ENCODE data around the gene SPOCK2. TPM values are rescaled to one million over a fixed set of nuclear protein-coding genes. Genes with fewer than 3 reads are reported as not detected.

SPOCK2 gene
- total RNA-seq, 1 experiment from 2014 or later, result 1.3 TPM

DNA sequence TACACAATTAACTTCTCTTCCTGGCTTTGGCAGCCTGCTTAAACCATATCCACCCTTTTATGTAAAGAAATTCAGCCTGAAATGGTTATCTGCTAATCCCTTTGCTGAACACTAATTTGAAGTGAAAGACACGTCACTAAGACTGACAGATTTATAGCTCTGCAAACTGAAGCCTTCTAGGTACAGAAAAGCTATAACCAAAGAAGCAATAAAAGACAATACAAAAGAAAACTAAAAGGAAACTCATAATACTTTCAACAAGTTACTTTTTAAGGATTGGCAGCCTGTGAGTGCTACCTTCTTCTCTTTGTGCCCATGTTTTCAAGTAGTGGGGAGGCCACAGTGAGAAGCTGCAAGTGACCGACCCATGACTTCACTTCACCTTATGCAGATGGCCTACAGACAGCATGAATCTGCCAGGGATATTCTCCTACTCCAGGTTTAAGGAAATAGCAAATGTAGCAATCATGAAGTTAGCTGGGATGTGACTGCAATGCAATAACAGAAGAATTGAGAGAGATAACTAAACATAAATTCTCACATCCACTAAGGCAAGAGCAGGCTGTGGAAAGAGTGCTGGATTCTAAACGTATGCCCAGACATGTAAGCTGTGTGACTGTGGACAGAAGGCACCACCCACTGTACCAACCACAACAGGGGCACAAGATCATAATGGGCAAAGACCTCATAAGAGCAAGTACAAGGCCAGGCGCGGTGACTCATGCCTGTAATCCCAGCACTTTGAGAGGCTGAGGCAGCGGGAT is 10.7 kb upstream of the SPOCK2 start:
- Histone ChIP-seq H3K4me3 (ENCODE audit: insufficient read depth, low read depth, low read length) (no peak overlapping the region), H3K27me3 (ENCODE audit: control insufficient read depth, insufficient read depth, low read length) (no peaks in the 10 kb centered on the region), H3K36me3 (replicated peaks; ENCODE audit: control insufficient read depth, insufficient read depth, low read length) (peaks cover 4% of the 10 kb centered on the region)
- DNase-seq, result no peak

DNA sequence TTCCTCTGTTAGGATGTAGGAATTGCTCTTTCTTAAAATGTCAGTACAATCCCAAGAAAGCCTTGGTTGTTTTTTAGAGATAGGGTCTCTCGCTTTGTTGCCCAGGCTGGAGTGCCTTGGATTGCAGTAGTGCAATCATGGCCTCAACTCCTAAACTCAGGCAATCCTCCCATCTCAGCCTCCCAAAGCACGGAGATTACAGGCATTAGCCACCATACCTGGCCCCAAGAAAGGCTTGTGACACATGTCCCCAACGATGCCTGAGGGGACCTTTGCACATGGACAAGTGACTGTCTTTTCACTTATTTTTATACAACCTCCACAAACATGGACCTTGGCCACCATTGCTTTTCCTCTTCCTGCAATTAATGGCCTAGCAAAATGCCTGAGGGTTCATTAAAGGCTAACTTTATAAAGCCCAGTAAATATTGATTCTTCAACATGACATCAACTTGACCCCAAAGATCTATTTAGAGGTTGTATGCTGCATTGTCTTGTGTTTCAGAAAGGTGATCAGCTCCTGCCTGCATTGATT is 10.0 kb upstream of the SPOCK2 start:
- no peak for DNase-seq
- Histone ChIP-seq H3K36me3 (replicated peaks; ENCODE audit: control insufficient read depth, insufficient read depth, low read length) (peaks cover 4% of the 10 kb centered on the region), H3K4me3 (ENCODE audit: insufficient read depth, low read depth, low read length) (no peak overlapping the region), H3K27me3 (ENCODE audit: control insufficient read depth, insufficient read depth, low read length) (no peaks in the 10 kb centered on the region)

DNA sequence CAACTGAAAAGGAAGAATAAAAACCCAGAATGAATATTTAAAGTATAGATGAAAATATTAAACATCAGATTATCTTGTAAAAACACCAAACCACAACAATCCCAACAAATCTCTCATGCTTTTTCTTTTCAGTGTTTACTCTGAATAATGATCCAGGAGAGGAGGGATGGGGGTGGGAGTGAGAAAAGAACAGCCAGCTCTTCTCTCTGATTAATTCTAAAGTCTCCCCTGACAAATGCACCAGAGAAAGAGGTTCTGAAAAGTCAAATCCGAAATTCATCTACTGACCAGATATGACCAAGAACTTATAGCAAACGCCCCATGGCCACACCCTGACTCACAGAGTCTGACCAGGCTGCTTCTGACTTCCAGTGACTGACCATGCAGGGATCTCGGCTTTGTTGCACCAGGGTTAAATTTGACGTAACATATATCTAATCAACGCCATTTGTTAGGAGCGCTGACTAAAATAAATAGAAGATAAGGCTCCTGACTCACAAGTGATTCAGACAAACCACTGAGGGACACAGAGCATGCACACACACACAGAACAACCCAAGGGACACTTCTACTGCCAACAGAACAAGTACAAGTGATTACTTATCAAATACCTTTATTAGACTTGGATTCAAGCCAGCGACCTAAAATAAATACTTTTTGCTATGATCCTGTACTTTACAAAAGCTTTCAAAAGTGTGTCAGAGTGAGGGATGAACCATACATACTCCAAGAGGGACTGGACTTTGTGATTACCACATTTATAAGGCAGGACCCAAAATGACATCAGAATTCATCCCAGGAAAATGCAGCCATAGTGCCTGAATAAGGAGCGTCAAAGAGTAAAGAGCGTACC is 9.3 kb upstream of the SPOCK2 start:
- Histone ChIP-seq H3K27me3 (ENCODE audit: control insufficient read depth, insufficient read depth, low read length) (no peaks in the 10 kb centered on the region), H3K4me3 (ENCODE audit: insufficient read depth, low read depth, low read length) (no peak overlapping the region), H3K36me3 (replicated peaks; ENCODE audit: control insufficient read depth, insufficient read depth, low read length) (peaks cover 4% of the 10 kb centered on the region)
- no peak for DNase-seq

DNA sequence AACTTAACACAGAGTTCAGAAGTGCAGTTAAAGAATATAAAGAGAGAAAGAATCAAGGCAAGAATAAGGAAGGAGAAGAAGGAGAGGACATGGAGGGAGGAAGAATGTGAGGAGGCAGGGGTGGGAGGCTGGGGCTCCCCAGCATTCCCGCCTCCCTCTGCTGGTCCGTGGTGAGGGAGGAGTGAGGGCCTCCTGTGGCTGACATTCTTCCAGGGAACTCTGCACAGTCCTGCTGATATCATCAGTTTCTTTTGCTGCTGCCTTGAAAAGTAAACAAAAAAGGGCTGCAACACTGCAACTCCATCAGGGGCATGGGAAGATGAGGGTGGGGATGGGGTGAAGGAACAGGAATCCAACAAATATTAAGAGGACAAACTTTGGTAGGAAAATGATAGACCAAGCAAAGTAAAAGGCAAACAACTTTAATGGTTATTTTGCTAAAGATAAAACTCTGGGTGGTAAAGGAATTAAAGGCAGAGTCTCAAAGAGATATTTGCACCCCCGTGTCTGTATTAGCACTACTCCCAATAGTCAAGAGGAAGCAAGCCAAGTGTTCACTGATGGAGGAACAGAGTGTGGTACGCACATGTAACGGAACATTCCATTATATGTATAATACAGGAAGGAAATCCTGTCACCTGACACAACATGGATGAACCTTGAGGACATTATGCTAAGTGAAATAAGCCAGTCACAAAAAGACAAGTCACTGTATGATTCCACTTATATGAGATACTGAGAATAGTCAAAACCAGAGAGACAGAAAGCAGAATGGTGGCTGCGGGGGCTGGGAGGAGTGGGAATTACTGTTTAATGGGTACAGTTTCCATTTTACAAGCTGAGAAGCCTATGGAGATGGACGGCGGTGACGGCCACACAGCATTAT is 8.0 kb upstream of the SPOCK2 start:
- no peak overlapping the region for H3K4me3 ChIP-seq (ENCODE audit: insufficient read depth, low read depth, low read length)
- peak; percentile 53 for DNase-seq

DNA sequence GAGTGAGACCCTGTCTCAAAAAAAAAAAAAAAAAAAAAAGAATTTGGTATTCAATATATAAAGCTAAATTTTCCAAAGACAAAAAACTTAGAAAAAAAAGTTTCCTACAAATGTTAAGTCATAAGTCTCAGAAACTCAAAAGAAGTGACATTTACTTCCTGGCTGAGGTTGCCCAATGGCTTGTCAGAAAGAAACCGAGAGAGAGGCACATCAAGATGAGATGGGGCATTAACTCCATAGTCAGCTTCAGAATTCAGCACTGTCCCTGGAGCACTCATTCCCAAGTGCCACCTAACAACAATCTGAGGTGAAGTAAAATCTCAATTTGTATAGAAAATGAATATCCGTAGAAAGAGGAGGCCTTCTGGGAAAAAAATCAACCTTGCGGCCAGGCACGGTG is 6.8 kb upstream of the SPOCK2 start:
- DNase-seq, result no peak
- H3K36me3 ChIP-seq (replicated peaks; ENCODE audit: control insufficient read depth, insufficient read depth, low read length), result peaks cover 2% of the 10 kb centered on the region
- H3K4me3 ChIP-seq (ENCODE audit: insufficient read depth, low read depth, low read length), result no peak overlapping the region
- H3K27me3 ChIP-seq (ENCODE audit: control insufficient read depth, insufficient read depth, low read length), result no peaks in the 10 kb centered on the region

More for the DNA sequence above, 8.0 kb upstream of the SPOCK2 start:
- Histone ChIP-seq H3K27me3 (ENCODE audit: control insufficient read depth, insufficient read depth, low read length) (no peaks in the 10 kb centered on the region), H3K36me3 (replicated peaks; ENCODE audit: control insufficient read depth, insufficient read depth, low read length) (peaks cover 3% of the 10 kb centered on the region)

DNA sequence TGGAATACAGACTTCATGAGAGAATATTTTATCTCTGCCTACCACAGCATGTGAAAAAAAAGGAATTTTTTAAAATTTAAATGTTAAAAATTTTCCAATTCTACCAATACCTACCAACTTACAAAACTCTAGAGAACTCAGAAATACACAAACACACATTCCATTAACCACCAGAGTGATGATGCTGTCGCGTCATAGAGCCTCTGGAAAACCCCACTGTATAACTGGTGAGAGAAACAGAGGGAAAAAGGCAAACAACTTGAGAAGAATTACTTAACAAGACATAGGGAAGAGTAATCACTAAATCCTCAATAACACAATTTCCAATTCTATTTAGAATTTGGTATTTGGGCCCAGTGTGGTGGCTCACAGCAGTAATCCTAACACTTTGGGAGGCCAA is 6.2 kb upstream of the SPOCK2 start:
- Histone ChIP-seq H3K4me3 (ENCODE audit: insufficient read depth, low read depth, low read length) (no peak overlapping the region), H3K27me3 (ENCODE audit: control insufficient read depth, insufficient read depth, low read length) (no peaks in the 10 kb centered on the region), H3K36me3 (replicated peaks; ENCODE audit: control insufficient read depth, insufficient read depth, low read length) (peaks cover 2% of the 10 kb centered on the region)
- DNase-seq, result no peak

DNA sequence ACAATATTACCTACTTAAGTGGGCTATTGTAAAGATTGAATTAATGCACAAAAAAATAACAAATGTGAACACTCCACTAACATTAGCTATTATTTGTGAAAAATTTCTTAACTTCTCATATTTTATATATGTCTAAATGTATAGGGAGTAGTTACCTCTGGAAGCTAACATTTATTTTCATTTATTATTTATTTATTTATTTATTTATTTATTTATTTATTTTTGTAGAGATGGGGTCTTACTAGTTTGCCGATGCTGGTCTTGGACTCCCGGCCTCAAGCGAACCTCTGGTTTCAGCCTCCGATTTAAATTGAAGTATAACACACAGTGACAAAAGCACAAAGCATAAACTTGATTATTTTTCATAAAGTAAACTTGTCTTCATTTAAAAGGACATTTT is 5.1 kb upstream of the SPOCK2 start:
- peaks cover 2% of the 10 kb centered on the region for H3K36me3 ChIP-seq (replicated peaks; ENCODE audit: control insufficient read depth, insufficient read depth, low read length)
- DNase-seq, result no peak
- no peak overlapping the region for H3K4me3 ChIP-seq (ENCODE audit: insufficient read depth, low read depth, low read length)
- H3K27me3 ChIP-seq (ENCODE audit: control insufficient read depth, insufficient read depth, low read length), result peaks cover 6% of the 10 kb centered on the region

DNA sequence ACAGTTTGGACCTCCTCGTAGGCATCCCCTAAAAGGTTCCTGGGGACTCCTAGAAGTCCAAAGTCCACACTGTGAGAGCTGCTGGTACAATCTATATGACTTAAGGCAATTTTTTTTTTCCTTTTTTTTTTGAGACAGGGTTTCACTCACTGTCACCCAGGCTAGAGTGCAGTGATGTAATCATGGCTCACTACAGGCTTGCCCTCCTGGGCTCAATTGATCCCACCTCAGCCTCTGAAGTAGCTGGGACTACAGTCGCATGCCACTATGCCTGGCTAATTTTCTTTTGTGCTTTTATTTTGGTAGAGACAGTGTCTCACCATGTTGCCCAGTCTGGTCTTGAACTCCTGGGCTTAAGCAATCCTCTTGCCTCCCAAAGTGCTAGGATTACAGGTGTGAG is 4.6 kb upstream of the SPOCK2 start:
- peaks cover 2% of the 10 kb centered on the region for H3K36me3 ChIP-seq (replicated peaks; ENCODE audit: control insufficient read depth, insufficient read depth, low read length)
- DNase-seq, result no peak
- peaks cover 11% of the 10 kb centered on the region for H3K27me3 ChIP-seq (ENCODE audit: control insufficient read depth, insufficient read depth, low read length)
- H3K4me3 ChIP-seq (ENCODE audit: insufficient read depth, low read depth, low read length), result no peak overlapping the region

DNA sequence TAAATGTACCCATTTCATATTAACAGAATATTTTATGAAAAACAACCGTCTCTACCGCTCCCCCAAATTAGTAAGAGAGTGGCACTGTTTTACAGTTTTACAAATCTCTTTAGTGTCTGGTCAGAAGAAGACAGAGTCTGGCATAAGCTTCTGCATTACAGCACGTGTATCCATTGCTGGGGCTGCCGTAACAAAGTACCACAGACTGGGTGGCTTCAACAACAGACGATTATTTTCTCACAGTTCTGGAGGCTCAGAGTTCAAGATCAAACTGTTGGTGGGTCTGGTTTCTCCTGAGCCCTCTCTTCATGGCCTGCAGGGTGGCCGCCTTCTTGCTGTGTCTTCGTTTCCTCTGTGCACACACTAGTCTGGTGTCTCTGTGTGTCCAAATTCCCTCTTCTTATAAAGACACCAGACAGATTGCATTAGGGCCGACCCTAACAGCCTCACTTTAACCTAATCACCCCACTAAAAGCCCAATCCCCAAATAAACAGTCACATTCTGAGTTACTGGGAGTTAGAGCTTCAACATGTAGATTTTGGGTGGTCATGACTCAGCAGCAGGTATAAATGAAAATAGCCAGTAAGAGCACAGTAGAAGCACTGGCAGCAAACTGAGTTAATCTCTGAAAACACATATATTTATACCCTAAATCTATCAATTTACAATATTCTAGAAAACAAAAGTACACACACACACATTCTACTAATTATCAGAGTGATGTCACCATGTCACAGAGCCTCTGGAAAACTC is 4.0 kb upstream of the SPOCK2 start:
- Histone ChIP-seq H3K27me3 (ENCODE audit: control insufficient read depth, insufficient read depth, low read length) (peaks cover 17% of the 10 kb centered on the region), H3K36me3 (replicated peaks; ENCODE audit: control insufficient read depth, insufficient read depth, low read length) (peaks cover 2% of the 10 kb centered on the region), H3K4me3 (ENCODE audit: insufficient read depth, low read depth, low read length) (no peak overlapping the region)
- no peak for DNase-seq

DNA sequence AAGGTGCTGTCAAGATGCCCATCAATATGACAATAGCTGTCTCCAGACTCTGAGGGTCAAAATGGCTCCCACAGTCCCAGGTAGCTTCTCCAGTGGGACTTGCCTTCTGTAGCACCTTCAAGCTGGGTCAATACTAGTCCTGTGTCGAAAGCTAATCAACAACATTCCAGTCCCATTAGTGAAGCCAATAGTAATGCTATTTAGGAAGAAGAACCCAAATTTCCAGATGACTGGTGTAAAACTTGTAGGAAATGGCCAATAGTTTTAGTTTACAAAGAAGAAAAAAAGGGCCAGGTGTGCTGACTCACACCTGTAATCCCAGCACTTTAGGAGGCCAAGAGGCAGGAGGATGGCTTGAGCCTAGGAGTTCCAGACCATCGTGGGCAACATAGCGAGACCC is 2.0 kb upstream of the SPOCK2 start:
- Histone ChIP-seq H3K4me3 (ENCODE audit: insufficient read depth, low read depth, low read length) (no peak overlapping the region), H3K36me3 (replicated peaks; ENCODE audit: control insufficient read depth, insufficient read depth, low read length) (no peaks in the 10 kb centered on the region), H3K27me3 (ENCODE audit: control insufficient read depth, insufficient read depth, low read length) (peaks cover 34% of the 10 kb centered on the region)
- DNase-seq, result no peak

DNA sequence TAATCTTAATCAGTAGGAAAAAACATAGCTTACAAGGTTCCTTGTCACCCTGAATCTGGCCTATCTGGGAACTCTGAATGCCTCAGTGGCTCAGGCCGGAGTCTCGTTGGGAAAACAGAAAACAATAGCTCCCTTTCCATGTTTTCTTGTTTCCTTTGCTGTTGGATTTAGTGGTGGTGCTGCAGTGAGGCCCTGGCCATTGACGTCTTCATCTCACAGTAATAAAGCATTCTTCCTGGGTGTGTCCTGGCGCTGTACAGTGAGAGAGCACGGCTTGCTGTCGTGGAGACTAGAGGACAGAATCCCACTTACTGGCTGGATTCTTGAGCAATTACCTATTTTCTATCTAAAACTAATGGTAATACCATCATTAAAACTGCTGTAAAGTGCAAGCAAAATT is 1.3 kb upstream of the SPOCK2 start:
- Histone ChIP-seq H3K36me3 (replicated peaks; ENCODE audit: control insufficient read depth, insufficient read depth, low read length) (no peaks in the 10 kb centered on the region), H3K4me3 (ENCODE audit: insufficient read depth, low read depth, low read length) (no peak overlapping the region), H3K27me3 (ENCODE audit: control insufficient read depth, insufficient read depth, low read length) (peaks cover 34% of the 10 kb centered on the region)
- DNase-seq, result no peak

DNA sequence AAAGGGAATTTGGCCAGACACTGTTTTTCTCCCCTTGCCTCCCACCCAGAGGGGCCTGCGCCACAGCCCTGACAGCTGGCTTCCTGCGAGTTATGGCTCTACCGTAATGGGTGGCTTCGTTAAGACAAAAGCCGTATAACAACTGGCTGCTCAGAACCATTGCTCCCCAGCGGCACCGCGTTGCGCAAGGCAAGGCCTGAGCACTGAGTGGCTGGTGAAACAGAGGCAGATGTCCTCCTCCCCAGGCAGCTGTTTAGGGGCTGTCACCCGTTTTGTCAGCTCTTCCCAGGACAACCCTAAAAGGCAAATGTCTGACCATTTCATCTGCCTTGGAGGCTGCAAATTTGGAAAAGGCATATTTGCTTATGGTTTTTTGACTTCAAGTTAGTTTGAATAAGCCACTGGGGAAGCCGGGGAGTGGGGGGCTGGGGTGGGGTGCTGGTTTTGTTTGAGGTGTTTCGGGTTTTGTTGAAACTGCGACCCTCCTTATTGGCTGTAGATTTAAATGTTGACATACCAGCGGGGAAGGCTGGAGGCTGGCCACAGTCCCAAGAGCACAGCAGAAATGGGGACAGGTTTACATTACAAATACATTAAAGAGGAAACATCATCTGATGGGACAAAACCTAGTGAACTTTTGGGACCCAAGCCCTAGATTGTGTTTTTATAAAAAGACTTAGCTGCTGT is 681 bp upstream of the SPOCK2 start:
- no peaks in the 10 kb centered on the region for H3K36me3 ChIP-seq (replicated peaks; ENCODE audit: control insufficient read depth, insufficient read depth, low read length)
- DNase-seq, result peak; percentile 70
- peaks cover 34% of the 10 kb centered on the region for H3K27me3 ChIP-seq (ENCODE audit: control insufficient read depth, insufficient read depth, low read length)
- peak overlapping the region; percentile 38; the same call in 1 of the 2 replicates for H3K4me3 ChIP-seq (ENCODE audit: insufficient read depth, low read depth, low read length)

DNA sequence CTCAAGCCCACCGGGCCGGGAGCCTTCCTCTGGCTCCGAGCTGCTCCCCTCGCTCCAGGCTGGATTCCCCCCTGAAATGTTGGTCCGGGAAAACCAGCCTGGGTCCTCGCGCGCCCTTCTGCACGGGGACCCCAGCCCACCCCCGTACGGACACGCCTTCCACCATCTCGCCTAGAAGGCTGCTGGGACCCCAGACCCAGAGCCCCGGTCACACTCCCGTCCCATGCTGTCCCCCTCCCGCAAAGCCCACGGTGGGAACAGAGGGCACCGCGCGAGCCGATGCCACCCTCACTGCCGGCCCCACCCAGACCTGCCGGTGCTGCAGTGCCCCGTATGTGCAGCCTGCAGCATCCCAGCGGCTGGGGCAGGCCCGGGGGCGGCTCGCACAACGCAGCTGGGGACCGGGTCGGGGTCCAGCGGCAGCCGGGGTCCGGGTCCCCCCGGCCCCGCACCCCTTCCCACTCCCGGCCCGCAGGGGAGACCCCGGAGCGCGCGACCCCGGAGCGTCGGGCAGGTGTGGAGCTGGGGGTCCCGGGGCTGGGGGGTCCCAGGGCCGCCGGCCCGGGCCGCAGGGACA is 871 bp downstream of the SPOCK2 start:
- Histone ChIP-seq H3K36me3 (replicated peaks; ENCODE audit: control insufficient read depth, insufficient read depth, low read length) (no peaks in the 10 kb centered on the region), H3K4me3 (ENCODE audit: insufficient read depth, low read depth, low read length) (peak overlapping the region; percentile 38), H3K27me3 (ENCODE audit: control insufficient read depth, insufficient read depth, low read length) (peaks cover 34% of the 10 kb centered on the region)
- peak; percentile 86 for DNase-seq
